ENCODE results near the gene CADM2.
A peak's percentile ranks its signal among the peaks of the same experiment; 100 is the strongest.

The CADM2 gene

GRCh38 chr3:85316252-85316651 lies 357.5 kb downstream of the CADM2 start:
- TF ChIP-seq CTCF (conservative IDR thresholded peaks at IDR 0.05; ENCODE audit: low read depth, low read length) = no peak

GRCh38 chr3:85321892-85322291 lies 363.1 kb downstream of the CADM2 start:
- TF ChIP-seq CTCF (conservative IDR thresholded peaks at IDR 0.05; ENCODE audit: low read depth, low read length) = no peak
- DNase-seq (ENCODE audit: low read depth) = no peak
- H3K4me3 ChIP-seq (ENCODE audit: low read length) = no peak overlapping the region

More at GRCh38 chr3:85316252-85316651, 357.5 kb downstream of the CADM2 start:
- no peak for DNase-seq (ENCODE audit: low read depth)
- H3K4me3 ChIP-seq (ENCODE audit: low read length) = no peak overlapping the region

- no peak for DNase-seq (ENCODE audit: low read depth)
- H3K4me3 ChIP-seq (ENCODE audit: low read length) = no peak overlapping the region
- no peak for TF ChIP-seq CTCF (conservative IDR thresholded peaks at IDR 0.05; ENCODE audit: low read depth, low read length)
These were observed 371.3 kb downstream of the CADM2 start for GRCh38 chr3:85330071-85330470.

GRCh38 chr3:85337895-85338294 lies 379.1 kb downstream of the CADM2 start:
- H3K4me3 ChIP-seq (ENCODE audit: low read length) = no peak overlapping the region
- no peak for DNase-seq (ENCODE audit: low read depth)
- TF ChIP-seq CTCF (conservative IDR thresholded peaks at IDR 0.05; ENCODE audit: low read depth, low read length) = no peak

- peak; percentile 64 for TF ChIP-seq CTCF (conservative IDR thresholded peaks at IDR 0.05; ENCODE audit: low read depth, low read length)
- H3K4me3 ChIP-seq (ENCODE audit: low read length) = no peak overlapping the region
- DNase-seq (ENCODE audit: low read depth) = peak; percentile 0
These were observed 384.1 kb downstream of the CADM2 start for GRCh38 chr3:85342915-85343314.

- H3K4me3 ChIP-seq (ENCODE audit: low read length) = no peak overlapping the region
- DNase-seq (ENCODE audit: low read depth) = no peak
- TF ChIP-seq CTCF (conservative IDR thresholded peaks at IDR 0.05; ENCODE audit: low read depth, low read length) = no peak
These were observed 396.8 kb downstream of the CADM2 start for GRCh38 chr3:85355572-85355971.

- no peak overlapping the region for H3K4me3 ChIP-seq (ENCODE audit: low read length)
- TF ChIP-seq CTCF (conservative IDR thresholded peaks at IDR 0.05; ENCODE audit: low read depth, low read length) = peak; percentile 79
- DNase-seq (ENCODE audit: low read depth) = peak; percentile 6
These were observed 402.1 kb downstream of the CADM2 start for GRCh38 chr3:85360742-85361387.
